Esophagus squamous epithelium (tissue), 4 donors: ENCODE data around the gene AGTRAP.

Source experiments
- POLR2A ChIP-seq, 4 donors: fragments of 450-650 bp; IDR thresholded peaks; one replicate each; pipeline ENCODE4 v1.6.1; 2017; ENCODE audit warnings: antibody characterized with exemption in 4 of 4, mild to moderate bottlenecking in 4 of 4, moderate library complexity in 3 of 4
- TF ChIP-seq, protein P1 (sequence below), 6 experiments: fragments of 450-650 bp in 4 of 6; fragments of 200-600 bp in 2 of 6; sonication (generic) in 2 of 6; IDR thresholded peaks; one replicate each; pipeline ENCODE4 v1.5.1; 2016 to 2019; ENCODE audit warnings: antibody characterized with exemption in 6 of 6, mild to moderate bottlenecking in 4 of 6, moderate library complexity in 4 of 6

DNA sequence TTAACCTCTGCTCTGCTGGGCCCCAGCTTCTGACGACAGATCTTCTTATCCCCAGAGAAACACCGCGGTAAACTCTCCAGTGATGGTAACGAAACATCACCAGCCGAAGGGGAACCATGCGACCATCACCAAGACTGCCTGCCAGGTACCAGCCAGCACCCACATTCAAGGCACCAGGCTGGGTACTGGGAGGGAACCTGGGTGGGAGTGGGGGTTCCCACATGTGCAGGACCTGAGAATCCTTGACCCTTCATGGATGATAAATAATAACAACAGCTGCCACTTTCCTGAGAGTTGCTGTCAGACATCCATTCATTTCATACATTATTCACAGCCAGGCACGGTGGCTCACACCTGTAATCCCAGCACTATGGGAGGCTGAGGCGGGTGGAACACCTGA, 23.7 kb upstream of the AGTRAP start:
- TF ChIP-seq, protein P1, sequence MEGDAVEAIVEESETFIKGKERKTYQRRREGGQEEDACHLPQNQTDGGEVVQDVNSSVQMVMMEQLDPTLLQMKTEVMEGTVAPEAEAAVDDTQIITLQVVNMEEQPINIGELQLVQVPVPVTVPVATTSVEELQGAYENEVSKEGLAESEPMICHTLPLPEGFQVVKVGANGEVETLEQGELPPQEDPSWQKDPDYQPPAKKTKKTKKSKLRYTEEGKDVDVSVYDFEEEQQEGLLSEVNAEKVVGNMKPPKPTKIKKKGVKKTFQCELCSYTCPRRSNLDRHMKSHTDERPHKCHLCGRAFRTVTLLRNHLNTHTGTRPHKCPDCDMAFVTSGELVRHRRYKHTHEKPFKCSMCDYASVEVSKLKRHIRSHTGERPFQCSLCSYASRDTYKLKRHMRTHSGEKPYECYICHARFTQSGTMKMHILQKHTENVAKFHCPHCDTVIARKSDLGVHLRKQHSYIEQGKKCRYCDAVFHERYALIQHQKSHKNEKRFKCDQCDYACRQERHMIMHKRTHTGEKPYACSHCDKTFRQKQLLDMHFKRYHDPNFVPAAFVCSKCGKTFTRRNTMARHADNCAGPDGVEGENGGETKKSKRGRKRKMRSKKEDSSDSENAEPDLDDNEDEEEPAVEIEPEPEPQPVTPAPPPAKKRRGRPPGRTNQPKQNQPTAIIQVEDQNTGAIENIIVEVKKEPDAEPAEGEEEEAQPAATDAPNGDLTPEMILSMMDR (IDR thresholded peaks at IDR 0.05): no peak
- TF ChIP-seq POLR2A (IDR thresholded peaks at IDR 0.05): no peak
